Mucosa of stomach (tissue), 1 donor: ENCODE measurements around the gene ZNF845.
"Not testable (repeated sequence)": the region's sequence is repeated elsewhere in the genome, so short reads cannot be mapped to it uniquely, and the experiment has no call there.

Experiments used
- H3K27me3 ChIP-seq: one replicate; pipeline ENCODE4 v1.7.0; 2013; ENCODE audit warnings: mild to moderate bottlenecking, low read length; ENCODE audit not compliant: control insufficient read depth, insufficient read depth
- H3K36me3 ChIP-seq: one replicate; pipeline ENCODE4 v1.7.0; 2013; ENCODE audit warnings: low read length; ENCODE audit not compliant: control insufficient read depth, insufficient read depth
- H3K4me1 ChIP-seq: one replicate; pipeline ENCODE4 v1.7.0; 2013; ENCODE audit warnings: mild to moderate bottlenecking, low read length; ENCODE audit not compliant: control insufficient read depth, insufficient read depth
- H3K4me3 ChIP-seq: one replicate; pipeline ENCODE4 v1.7.0; 2013; ENCODE audit warnings: low read length
- H3K9ac ChIP-seq: one replicate; pipeline ENCODE4 v1.7.0; 2013; ENCODE audit warnings: mild to moderate bottlenecking, low read length, moderate library complexity
- H3K9me3 ChIP-seq: one replicate; pipeline ENCODE4 v1.7.0; 2013; ENCODE audit warnings: mild to moderate bottlenecking, low read length, moderate library complexity; ENCODE audit not compliant: control insufficient read depth
- donor health status: Pancreatic carcinoma.

ZNF845 gene

DNA sequence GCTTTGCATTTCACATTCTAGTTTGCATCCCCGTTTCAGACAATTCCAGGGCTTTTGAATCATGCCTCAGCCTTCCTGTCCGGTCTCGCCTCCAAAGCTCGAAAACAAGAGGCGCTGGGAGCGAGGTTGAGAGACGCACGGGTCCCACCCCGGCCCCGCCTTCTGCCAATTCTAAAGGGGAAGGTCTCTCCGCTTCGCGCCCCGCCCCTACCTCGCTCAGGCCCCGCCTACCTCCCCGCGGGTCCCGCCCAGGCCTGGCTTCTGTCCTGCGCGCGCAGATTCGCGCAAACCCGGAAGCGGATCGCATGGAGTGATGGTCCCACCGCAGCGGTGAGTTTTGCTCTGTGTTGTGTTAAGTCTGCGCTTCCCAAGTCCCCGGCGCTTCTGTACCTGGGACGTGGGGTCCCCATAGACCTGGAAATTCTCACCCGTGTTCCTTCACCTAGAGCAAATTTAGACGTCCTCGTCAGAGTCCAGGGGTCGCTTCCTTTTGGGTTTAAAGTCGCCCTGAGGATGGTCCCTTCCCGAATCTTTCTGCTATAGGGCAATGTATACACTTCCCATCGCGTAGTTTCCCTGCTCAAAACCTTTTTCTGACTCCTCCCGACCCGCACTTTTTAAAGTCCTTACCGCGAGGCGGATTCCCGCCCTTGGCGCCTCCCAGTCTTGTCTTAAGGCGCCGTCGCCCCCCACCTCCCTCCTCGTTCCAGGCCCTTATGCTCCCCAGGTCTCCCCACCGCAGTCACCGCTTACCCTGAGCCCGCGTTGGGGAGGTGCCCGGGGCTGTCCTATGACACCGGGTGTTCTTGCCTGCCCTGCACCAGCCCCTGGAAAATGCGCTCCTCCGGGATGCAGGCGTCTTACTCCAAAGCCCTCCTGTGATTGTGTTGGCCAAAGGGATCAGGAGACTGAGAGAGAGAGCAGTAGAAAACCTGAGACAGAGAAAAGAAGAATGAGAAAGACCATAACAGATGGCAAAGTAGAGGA, at the start of gene ZNF845:
TSS of gene ZNF845 (plus strand) at position 287 of the 987 bp plus-strand sequence. CDS start 7,559 bp downstream, outside the sequence.
- Histone ChIP-seq H3K4me3 (peak within 1 kb of the TSS; percentile 90), H3K36me3 (no peaks in the 10 kb centered on the region), H3K9ac (peak within 1 kb of the TSS; percentile 91), H3K9me3 (no peaks in the 10 kb centered on the region), H3K4me1 (no peaks in the 10 kb centered on the region), H3K27me3 (no peaks in the 10 kb centered on the region)

DNA sequence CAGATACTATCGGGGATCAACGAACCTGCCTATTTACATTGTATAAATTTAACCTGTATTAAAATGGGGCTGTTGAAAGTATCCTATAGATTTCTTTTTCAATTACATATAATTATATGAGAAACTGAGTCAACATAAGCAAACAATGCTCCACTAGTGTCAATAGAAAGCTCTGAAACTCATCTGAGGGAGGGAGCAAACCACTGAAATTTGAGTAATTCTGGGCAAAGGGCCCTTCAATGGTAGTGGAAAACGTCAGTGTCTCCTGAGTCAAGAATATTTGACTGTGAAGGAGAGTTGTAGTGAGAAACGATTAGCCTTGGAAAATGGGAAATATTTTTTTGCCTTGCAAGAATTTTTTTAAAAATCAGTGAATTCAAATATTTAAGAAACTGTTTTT, 48.5 kb upstream of the ZNF845 start:
- Histone ChIP-seq H3K9ac (no peak overlapping the region), H3K4me3 (no peak overlapping the region), H3K27me3 (no peaks in the 10 kb centered on the region), H3K4me1 (no peaks in the 10 kb centered on the region), H3K9me3 (no peaks in the 10 kb centered on the region), H3K36me3 (no peaks in the 10 kb centered on the region)

DNA sequence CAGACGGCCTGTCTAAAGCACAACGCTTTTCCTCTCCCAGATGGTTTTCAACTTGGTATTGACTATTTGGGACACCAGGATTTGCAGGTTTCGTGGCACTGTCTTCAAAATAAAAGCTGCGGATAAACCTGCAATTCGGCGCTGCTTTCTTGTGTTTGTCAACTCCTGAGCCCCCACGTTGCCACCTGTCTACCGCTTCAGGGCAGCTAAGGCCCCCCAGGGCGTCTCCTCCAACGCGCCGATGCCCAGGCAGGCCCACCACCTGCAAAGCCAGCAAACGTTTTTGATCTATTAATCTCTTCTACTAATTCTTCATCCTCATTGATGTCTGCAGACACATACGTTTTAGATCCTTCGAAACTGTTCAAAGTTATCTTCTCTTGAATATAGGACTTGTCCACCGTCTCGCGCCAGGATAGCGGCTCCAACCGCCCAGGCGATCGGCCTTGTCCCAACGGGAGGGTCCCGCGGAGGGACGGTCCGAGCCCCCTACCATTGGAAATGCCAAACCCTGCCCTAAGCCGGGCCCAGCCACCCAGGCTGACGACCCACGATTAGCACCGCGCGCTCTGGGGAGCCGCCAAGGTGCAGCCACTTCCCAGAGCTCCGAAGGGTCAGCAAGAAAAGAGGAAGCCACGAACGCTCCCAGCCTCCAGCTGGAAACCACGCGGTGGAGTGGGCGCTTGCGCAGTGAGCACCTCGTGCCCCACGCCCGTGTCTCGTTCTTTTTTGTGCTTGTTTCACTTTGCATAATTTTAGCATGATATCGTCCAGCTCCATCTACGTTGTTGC, 42.6 kb upstream of the ZNF845 start:
- no peaks in the 10 kb centered on the region for H3K27me3 ChIP-seq
- H3K9me3 ChIP-seq, result peaks cover 3% of the 10 kb centered on the region
- no peak overlapping the region for H3K9ac ChIP-seq
- no peak overlapping the region for H3K4me3 ChIP-seq
- no peaks in the 10 kb centered on the region for H3K36me3 ChIP-seq
- H3K4me1 ChIP-seq, result no peaks in the 10 kb centered on the region

DNA sequence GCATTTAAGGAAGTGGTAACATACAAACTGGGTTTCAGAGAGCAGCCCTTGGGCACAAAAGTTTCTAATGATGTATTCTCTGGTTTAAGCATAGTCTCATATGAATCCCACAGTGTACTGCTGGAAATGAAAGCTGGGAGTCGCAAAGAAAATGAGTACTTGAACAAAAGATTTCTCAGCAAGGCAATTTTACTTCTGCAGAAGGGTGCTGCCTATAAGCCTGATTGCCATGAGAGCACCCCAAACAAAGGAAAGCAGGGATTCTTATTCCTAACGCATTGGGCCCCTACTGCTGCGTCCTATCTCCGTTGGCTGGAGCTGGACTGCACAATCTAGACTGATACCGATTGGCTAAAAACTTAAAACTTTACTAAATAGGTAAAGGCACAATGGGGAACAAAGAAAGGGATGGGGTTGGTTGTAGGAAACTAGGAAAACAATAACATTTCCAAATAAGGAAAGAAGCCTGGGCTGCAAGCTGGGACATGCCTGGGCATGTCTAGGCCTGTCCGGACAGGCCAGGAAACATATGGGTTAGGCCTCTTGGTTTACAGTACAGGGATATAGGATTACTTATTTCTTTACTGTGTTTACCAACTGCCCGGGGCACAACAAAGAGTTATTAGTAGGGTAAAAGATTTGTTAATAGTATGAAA, 38.6 kb upstream of the ZNF845 start:
- peaks cover 3% of the 10 kb centered on the region for H3K9me3 ChIP-seq
- H3K4me1 ChIP-seq, result no peaks in the 10 kb centered on the region
- no peaks in the 10 kb centered on the region for H3K36me3 ChIP-seq
- H3K27me3 ChIP-seq, result no peaks in the 10 kb centered on the region
- H3K4me3 ChIP-seq, result no peak overlapping the region
- no peak overlapping the region for H3K9ac ChIP-seq

DNA sequence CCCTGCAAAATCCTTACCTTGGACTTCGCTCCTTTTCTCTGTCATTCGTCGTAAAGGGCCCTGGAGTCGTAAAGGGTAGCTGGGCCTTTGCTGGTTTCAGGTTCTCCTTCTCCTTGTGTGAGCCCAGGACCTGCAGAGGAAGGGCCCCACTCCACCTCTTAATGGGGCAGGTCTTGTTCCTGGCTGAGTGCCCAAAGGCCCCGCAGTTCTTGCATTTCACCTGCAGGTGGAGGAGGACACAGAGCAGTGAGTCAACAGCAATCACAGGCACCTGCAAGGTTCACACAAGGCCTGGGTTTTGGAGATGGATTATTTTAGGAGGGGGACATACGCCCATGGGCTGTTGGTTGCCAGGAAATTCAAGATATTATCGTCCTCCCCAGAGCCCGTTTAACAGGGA, 32.2 kb upstream of the ZNF845 start:
- not testable (repeated sequence) for H3K4me1 ChIP-seq, H3K27me3 ChIP-seq, H3K9me3 ChIP-seq, H3K36me3 ChIP-seq, H3K4me3 ChIP-seq, H3K9ac ChIP-seq

DNA sequence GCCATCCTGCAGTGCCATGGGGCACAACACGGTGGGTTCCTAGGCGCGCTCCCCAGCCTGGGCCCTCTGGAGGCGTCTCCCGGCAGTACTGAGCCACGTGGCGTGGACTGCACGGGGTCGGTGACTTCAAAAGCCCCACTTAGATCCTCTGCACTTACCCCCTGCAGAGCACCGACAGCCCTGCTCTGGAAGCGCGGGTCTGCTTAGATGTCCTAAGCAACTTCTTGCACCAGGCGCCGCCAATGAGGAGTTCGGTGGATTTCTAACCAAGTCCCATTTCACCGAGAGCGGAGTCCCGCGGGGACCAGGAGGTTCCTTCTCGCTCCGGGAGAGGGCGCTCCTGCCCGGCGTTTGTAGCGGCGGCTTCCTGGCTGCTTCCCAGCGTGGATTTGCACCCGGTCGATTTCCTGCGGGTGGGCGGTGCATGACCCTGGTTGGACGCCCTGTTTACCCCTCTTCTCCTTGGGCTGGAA, 25.2 kb upstream of the ZNF845 start:
- peaks cover 5% of the 10 kb centered on the region for H3K4me1 ChIP-seq
- H3K9me3 ChIP-seq, result no peaks in the 10 kb centered on the region
- no peaks in the 10 kb centered on the region for H3K36me3 ChIP-seq
- H3K27me3 ChIP-seq, result no peaks in the 10 kb centered on the region
- no peak overlapping the region for H3K4me3 ChIP-seq
- H3K9ac ChIP-seq, result no peak overlapping the region

DNA sequence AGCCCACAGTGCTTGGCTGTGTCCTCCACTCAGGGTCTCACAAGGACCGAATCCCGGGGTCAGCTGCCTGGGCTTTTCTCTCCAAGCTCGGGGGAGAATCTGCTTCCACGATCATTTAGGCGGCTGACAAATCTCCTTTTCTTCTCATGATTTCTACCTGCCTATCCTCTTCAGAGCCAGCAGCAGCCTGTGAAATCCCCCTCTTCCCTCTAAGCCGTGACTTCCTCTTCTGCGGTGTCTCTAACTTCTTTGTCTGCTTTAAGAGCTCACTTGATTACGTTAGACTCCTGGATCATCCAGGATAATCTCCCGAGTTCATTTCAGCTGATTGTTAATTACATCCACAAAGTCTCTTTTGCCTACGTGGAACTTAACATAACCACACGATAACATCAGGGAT, 22.5 kb upstream of the ZNF845 start:
- Histone ChIP-seq H3K9me3 (no peaks in the 10 kb centered on the region), H3K36me3 (no peaks in the 10 kb centered on the region), H3K4me3 (no peak overlapping the region), H3K4me1 (peaks cover 5% of the 10 kb centered on the region), H3K9ac (no peak overlapping the region), H3K27me3 (no peaks in the 10 kb centered on the region)

DNA sequence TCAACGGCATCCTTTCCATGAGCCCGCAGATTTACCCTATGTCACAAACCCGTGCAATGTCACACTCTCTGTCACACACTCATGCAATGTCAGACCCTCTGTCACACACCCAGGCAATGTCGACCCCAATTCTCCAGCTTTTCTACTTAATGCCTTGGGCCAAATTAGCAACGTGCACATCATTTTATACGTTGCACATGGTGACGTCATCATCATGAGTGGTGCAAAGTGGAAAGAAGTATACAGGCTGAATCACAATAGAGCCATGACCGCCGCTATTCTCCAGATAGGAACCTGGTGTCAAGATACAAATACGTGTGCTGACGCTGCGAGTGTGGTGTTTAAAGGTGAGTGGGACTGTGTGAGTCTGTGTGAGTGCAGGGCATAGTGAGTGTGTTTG, 21.7 kb upstream of the ZNF845 start:
- Histone ChIP-seq H3K4me3 (no peak overlapping the region), H3K9me3 (no peaks in the 10 kb centered on the region), H3K36me3 (no peaks in the 10 kb centered on the region), H3K4me1 (peaks cover 5% of the 10 kb centered on the region), H3K9ac (no peak overlapping the region), H3K27me3 (no peaks in the 10 kb centered on the region)

DNA sequence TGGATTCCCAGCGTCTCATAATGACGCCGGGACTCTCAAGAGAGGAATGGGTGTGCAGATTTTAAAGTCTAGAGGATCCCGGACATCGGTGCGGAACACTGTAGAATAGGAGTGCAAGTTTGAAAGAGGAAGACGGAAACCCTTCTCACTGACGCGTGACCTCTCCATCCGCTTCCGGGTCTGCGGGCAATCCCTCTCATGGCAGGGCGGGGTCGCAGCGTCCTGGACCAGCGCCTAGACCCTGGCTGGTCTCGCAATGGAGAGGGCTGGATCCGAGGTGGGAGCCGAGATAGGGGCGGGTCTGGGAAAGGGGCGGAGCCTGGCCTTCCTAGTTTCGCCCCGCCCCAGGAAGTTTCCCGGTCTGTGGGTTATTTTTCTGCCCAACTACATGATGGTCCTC, 4.6 kb upstream of the ZNF845 start:
- no peak overlapping the region for H3K9ac ChIP-seq
- no peak overlapping the region for H3K4me3 ChIP-seq
- H3K9me3 ChIP-seq, result no peaks in the 10 kb centered on the region
- H3K27me3 ChIP-seq, result no peaks in the 10 kb centered on the region
- no peaks in the 10 kb centered on the region for H3K36me3 ChIP-seq
- no peaks in the 10 kb centered on the region for H3K4me1 ChIP-seq

DNA sequence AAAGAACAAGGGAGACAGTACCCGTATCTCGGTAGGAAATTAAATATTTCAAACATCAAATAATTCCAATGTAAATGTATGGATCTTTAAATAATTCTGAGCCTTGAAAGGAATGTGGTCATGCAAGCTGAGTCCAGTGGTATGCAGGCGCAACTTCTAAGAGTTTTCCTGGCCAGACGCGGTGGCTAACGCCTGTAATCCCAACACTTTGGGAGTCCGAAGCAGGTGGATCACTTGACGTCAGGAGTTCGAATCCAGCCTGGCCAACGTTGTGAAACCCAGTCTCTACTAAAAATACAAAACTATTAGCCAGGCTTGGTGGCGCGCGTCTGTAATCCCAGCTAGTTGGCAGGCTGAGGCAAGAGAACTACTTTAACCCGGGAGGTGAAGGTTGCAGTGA, 1.1 kb upstream of the ZNF845 start:
- Histone ChIP-seq H3K9ac (no peak overlapping the region), H3K27me3 (no peaks in the 10 kb centered on the region), H3K36me3 (no peaks in the 10 kb centered on the region), H3K9me3 (no peaks in the 10 kb centered on the region), H3K4me1 (no peaks in the 10 kb centered on the region), H3K4me3 (no peak overlapping the region)

DNA sequence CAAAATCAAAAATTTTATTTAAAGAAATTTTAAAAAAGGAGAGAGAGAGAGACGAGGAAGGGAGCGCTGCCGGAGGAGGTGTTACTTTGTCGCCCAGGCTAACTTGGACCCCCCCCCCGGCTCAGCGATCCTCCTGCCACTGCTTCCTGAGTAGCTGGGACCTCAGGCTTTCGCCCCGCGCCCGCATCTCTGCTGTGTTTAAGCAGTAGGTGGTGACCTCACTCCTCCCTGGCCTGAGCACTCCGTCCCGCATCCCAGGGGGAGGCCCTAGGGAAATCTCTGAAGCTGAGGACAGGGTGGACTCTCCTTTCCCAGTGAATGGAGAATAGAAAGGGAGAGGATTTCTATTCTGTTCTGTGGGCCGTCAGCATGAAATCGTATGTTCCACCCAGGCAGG, 485 bp upstream of the ZNF845 start:
- no peaks in the 10 kb centered on the region for H3K9me3 ChIP-seq
- peak overlapping the region; percentile 90 for H3K4me3 ChIP-seq
- H3K4me1 ChIP-seq, result no peaks in the 10 kb centered on the region
- no peaks in the 10 kb centered on the region for H3K36me3 ChIP-seq
- H3K9ac ChIP-seq, result peak overlapping the region; percentile 91
- no peaks in the 10 kb centered on the region for H3K27me3 ChIP-seq

DNA sequence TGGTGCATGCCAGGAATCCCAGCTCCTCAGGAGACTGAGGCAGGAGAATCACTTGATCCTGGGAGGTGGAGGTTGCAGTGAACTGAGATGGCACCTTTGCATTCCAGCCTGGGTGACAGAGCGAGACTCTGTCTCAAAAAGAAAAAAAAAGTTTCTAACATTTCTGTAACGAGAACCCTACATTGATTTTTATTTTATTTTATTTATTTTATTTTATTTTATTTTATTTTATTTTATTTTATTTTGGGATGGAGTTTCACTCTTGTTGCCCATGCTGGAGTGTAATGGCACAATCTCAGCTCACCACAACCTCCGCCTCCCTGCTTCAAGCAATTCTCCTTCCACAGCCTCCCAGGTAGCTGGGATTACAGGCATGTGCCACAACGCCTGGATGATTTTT, 10.9 kb downstream of the ZNF845 start:
- peaks cover 20% of the 10 kb centered on the region for H3K9me3 ChIP-seq
- not testable (repeated sequence) for H3K4me1 ChIP-seq, H3K9ac ChIP-seq, H3K27me3 ChIP-seq, H3K4me3 ChIP-seq
- H3K36me3 ChIP-seq, result peaks cover 10% of the 10 kb centered on the region
